ENCODE measurements around the gene CDKN1B.

CDKN1B gene

GRCh38 chr12:12745576-12746211 is 28.5 kb downstream of the CDKN1B start:
- no peak for DNase-seq (ENCODE audit: low read depth, low spot score)
- Histone ChIP-seq H3K27me3 (ENCODE audit: insufficient read depth, insufficient read length) (no peaks in the 10 kb centered on the region), H3K9me3 (ENCODE audit: insufficient read depth, low read length) (no peaks in the 10 kb centered on the region; the same call in 1 of the 2 replicates), H3K4me3 (ENCODE audit: insufficient read length, low read depth) (no peak overlapping the region), H3K36me3 (ENCODE audit: insufficient read depth, insufficient read length, low read length) (no peaks in the 10 kb centered on the region), H3K4me1 (ENCODE audit: insufficient read depth, insufficient read length) (peaks cover 2% of the 10 kb centered on the region), H3K9ac (ENCODE audit: insufficient read length, low read depth) (no peak overlapping the region)
- TF ChIP-seq YY1 (IDR thresholded peaks at IDR 0.05; ENCODE audit: insufficient read depth, insufficient read length) (no peak), SUZ12 (IDR thresholded peaks at IDR 0.05; ENCODE audit: extremely low read depth, insufficient read depth, insufficient read length) (no peak), ZNF274 (IDR thresholded peaks at IDR 0.05; ENCODE audit: low read depth, low read length) (no peak)

GRCh38 chr12:12747278-12747677 is 30.1 kb downstream of the CDKN1B start:
- TF ChIP-seq YY1 (IDR thresholded peaks at IDR 0.05; ENCODE audit: insufficient read depth, insufficient read length) (no peak), SUZ12 (IDR thresholded peaks at IDR 0.05; ENCODE audit: extremely low read depth, insufficient read depth, insufficient read length) (no peak), ZNF274 (IDR thresholded peaks at IDR 0.05; ENCODE audit: low read depth, low read length) (no peak)
- H3K9ac ChIP-seq (ENCODE audit: insufficient read length, low read depth), result no peak overlapping the region
- DNase-seq (ENCODE audit: low read depth, low spot score), result no peak
- H3K4me3 ChIP-seq (ENCODE audit: insufficient read length, low read depth), result no peak overlapping the region
- no peaks in the 10 kb centered on the region for H3K36me3 ChIP-seq (ENCODE audit: insufficient read depth, insufficient read length, low read length)
- H3K4me1 ChIP-seq (ENCODE audit: insufficient read depth, insufficient read length), result peaks cover 2% of the 10 kb centered on the region
- H3K9me3 ChIP-seq (ENCODE audit: insufficient read depth, low read length), result no peaks in the 10 kb centered on the region; the same call in 1 of the 2 replicates
- H3K27me3 ChIP-seq (ENCODE audit: insufficient read depth, insufficient read length), result no peaks in the 10 kb centered on the region

GRCh38 chr12:12748044-12748443 is 30.9 kb downstream of the CDKN1B start:
- no peaks in the 10 kb centered on the region for H3K27me3 ChIP-seq (ENCODE audit: insufficient read depth, insufficient read length)
- no peak overlapping the region for H3K9ac ChIP-seq (ENCODE audit: insufficient read length, low read depth)
- H3K9me3 ChIP-seq (ENCODE audit: insufficient read depth, low read length), result no peaks in the 10 kb centered on the region; the same call in 1 of the 2 replicates
- no peaks in the 10 kb centered on the region for H3K36me3 ChIP-seq (ENCODE audit: insufficient read depth, insufficient read length, low read length)
- no peak for DNase-seq (ENCODE audit: low read depth, low spot score)
- H3K4me1 ChIP-seq (ENCODE audit: insufficient read depth, insufficient read length), result peaks cover 2% of the 10 kb centered on the region
- H3K4me3 ChIP-seq (ENCODE audit: insufficient read length, low read depth), result no peak overlapping the region
- TF ChIP-seq SUZ12 (IDR thresholded peaks at IDR 0.05; ENCODE audit: extremely low read depth, insufficient read depth, insufficient read length), result no peak
- TF ChIP-seq YY1 (IDR thresholded peaks at IDR 0.05; ENCODE audit: insufficient read depth, insufficient read length), result no peak
- no peak for TF ChIP-seq ZNF274 (IDR thresholded peaks at IDR 0.05; ENCODE audit: low read depth, low read length)

- Histone ChIP-seq H3K9me3 (ENCODE audit: insufficient read depth, low read length) (no peaks in the 10 kb centered on the region; the same call in 1 of the 2 replicates), H3K4me1 (ENCODE audit: insufficient read depth, insufficient read length) (peaks cover 2% of the 10 kb centered on the region), H3K27me3 (ENCODE audit: insufficient read depth, insufficient read length) (no peaks in the 10 kb centered on the region), H3K4me3 (ENCODE audit: insufficient read length, low read depth) (no peak overlapping the region), H3K9ac (ENCODE audit: insufficient read length, low read depth) (no peak overlapping the region), H3K36me3 (ENCODE audit: insufficient read depth, insufficient read length, low read length) (no peaks in the 10 kb centered on the region)
- TF ChIP-seq YY1 (IDR thresholded peaks at IDR 0.05; ENCODE audit: insufficient read depth, insufficient read length) (no peak), SUZ12 (IDR thresholded peaks at IDR 0.05; ENCODE audit: extremely low read depth, insufficient read depth, insufficient read length) (no peak), ZNF274 (IDR thresholded peaks at IDR 0.05; ENCODE audit: low read depth, low read length) (no peak)
- DNase-seq (ENCODE audit: low read depth, low spot score), result no peak
These were observed 32.3 kb downstream of the CDKN1B start for GRCh38 chr12:12749433-12749832.

GRCh38 chr12:12755923-12756322 is 38.8 kb downstream of the CDKN1B start:
- Histone ChIP-seq H3K36me3 (ENCODE audit: insufficient read depth, insufficient read length, low read length) (no peaks in the 10 kb centered on the region), H3K4me3 (ENCODE audit: insufficient read length, low read depth) (no peak overlapping the region), H3K4me1 (ENCODE audit: insufficient read depth, insufficient read length) (no peaks in the 10 kb centered on the region), H3K9me3 (ENCODE audit: insufficient read depth, low read length) (no peaks in the 10 kb centered on the region), H3K9ac (ENCODE audit: insufficient read length, low read depth) (no peak overlapping the region), H3K27me3 (ENCODE audit: insufficient read depth, insufficient read length) (no peaks in the 10 kb centered on the region)
- DNase-seq (ENCODE audit: low read depth, low spot score), result no peak
- TF ChIP-seq SUZ12 (IDR thresholded peaks at IDR 0.05; ENCODE audit: extremely low read depth, insufficient read depth, insufficient read length) (no peak), YY1 (IDR thresholded peaks at IDR 0.05; ENCODE audit: insufficient read depth, insufficient read length) (no peak), ZNF274 (IDR thresholded peaks at IDR 0.05; ENCODE audit: low read depth, low read length) (no peak)

- no peaks in the 10 kb centered on the region for H3K27me3 ChIP-seq (ENCODE audit: insufficient read depth, insufficient read length)
- no peak overlapping the region for H3K4me3 ChIP-seq (ENCODE audit: insufficient read length, low read depth)
- no peaks in the 10 kb centered on the region for H3K4me1 ChIP-seq (ENCODE audit: insufficient read depth, insufficient read length)
- H3K9ac ChIP-seq (ENCODE audit: insufficient read length, low read depth), result no peak overlapping the region
- DNase-seq (ENCODE audit: low read depth, low spot score), result no peak
- no peaks in the 10 kb centered on the region for H3K36me3 ChIP-seq (ENCODE audit: insufficient read depth, insufficient read length, low read length)
- TF ChIP-seq YY1 (IDR thresholded peaks at IDR 0.05; ENCODE audit: insufficient read depth, insufficient read length), result no peak
- no peak for TF ChIP-seq ZNF274 (IDR thresholded peaks at IDR 0.05; ENCODE audit: low read depth, low read length)
- TF ChIP-seq SUZ12 (IDR thresholded peaks at IDR 0.05; ENCODE audit: extremely low read depth, insufficient read depth, insufficient read length), result no peak
- H3K9me3 ChIP-seq (ENCODE audit: insufficient read depth, low read length), result no peaks in the 10 kb centered on the region
These were observed 40.0 kb downstream of the CDKN1B start for GRCh38 chr12:12757121-12757520.

GRCh38 chr12:12759234-12759915 is 42.2 kb downstream of the CDKN1B start:
- no peak for DNase-seq (ENCODE audit: low read depth, low spot score)
- Histone ChIP-seq H3K27me3 (ENCODE audit: insufficient read depth, insufficient read length) (no peaks in the 10 kb centered on the region), H3K4me3 (ENCODE audit: insufficient read length, low read depth) (no peak overlapping the region), H3K36me3 (ENCODE audit: insufficient read depth, insufficient read length, low read length) (no peaks in the 10 kb centered on the region), H3K4me1 (ENCODE audit: insufficient read depth, insufficient read length) (no peaks in the 10 kb centered on the region), H3K9me3 (ENCODE audit: insufficient read depth, low read length) (no peaks in the 10 kb centered on the region), H3K9ac (ENCODE audit: insufficient read length, low read depth) (no peak overlapping the region)
- TF ChIP-seq ZNF274 (IDR thresholded peaks at IDR 0.05; ENCODE audit: low read depth, low read length), result no peak
- TF ChIP-seq SUZ12 (IDR thresholded peaks at IDR 0.05; ENCODE audit: extremely low read depth, insufficient read depth, insufficient read length), result no peak
- TF ChIP-seq YY1 (IDR thresholded peaks at IDR 0.05; ENCODE audit: insufficient read depth, insufficient read length), result no peak

All from NT2/D1 (cell line).